B cell (primary cell): ENCODE data around the gene TLR3. TPM values are rescaled to one million over a fixed set of nuclear protein-coding genes. Genes with fewer than 3 reads are reported as not detected.

Experiments used
- ATAC-seq: fragments of 200-7000 bp; cut with Tn5 transposase; one replicate; pipeline ENCODE4 v1.10.0; 2021; ENCODE audit warnings: low read depth, mild to moderate bottlenecking, moderate number of reproducible peaks, moderate library complexity
- CTCF ChIA-PET: fragments of 350-600 bp; sonication (Branson Sonifier 250); formaldehyde crosslinking; loops from one replicate; lab custom pipeline; 2021; ENCODE audit warnings: antibody characterized with exemption, inconsistent platforms; lab: Charles Lee
- POLR2A ChIA-PET: fragments of 350-600 bp; sonication (Branson Sonifier 250); formaldehyde crosslinking; loops from one replicate; lab custom pipeline; 2021; ENCODE audit warnings: antibody characterized with exemption; lab: Charles Lee
- DNase-seq: peaks from one replicate; pipeline ENCODE4 v3.0.0; 2013
- H2AFZ ChIP-seq: 2 replicates; pipeline ENCODE4 v1.6.1; 2012; ENCODE audit warnings: mild to moderate bottlenecking, low read depth, low read length; ENCODE audit not compliant: insufficient read depth, poor library complexity, severe bottlenecking
- H3K27ac ChIP-seq, 2 donors: 1 replicate in 1 of 2; 2 replicates in 1 of 2; pipeline ENCODE4 v1.5.1; 2012 to 2013; ENCODE audit warnings: low read length in 2 of 2, mild to moderate bottlenecking in 2 of 2, moderate library complexity in 1 of 2
- H3K27me3 ChIP-seq, 4 experiments: fragments of 200-600 bp in 1 of 4; sonication (generic) in 1 of 4; replicated peaks in 1 of 4; 1 replicate in 2 of 4; 2 replicates in 2 of 4; pipeline versions ENCODE4 v1.6.1 to v1.7.0; 2013 to 2016; ENCODE audit warnings: low read length in 3 of 4, mild to moderate bottlenecking in 2 of 4, mixed read lengths in 1 of 4, moderate library complexity in 1 of 4; ENCODE audit not compliant: insufficient read depth in 4 of 4, control insufficient read depth in 3 of 4; ENCODE audit errors: control extremely low read depth in 1 of 4
- H3K36me3 ChIP-seq, 2 experiments: replicated peaks in 1 of 2; 1 replicate in 1 of 2; 2 replicates in 1 of 2; pipeline versions ENCODE4 v1.6.1 to v1.7.1; 2013; ENCODE audit warnings: low read length in 1 of 2; ENCODE audit not compliant: insufficient read depth in 2 of 2, control insufficient read depth in 1 of 2; ENCODE audit errors: control extremely low read depth in 1 of 2, extremely low read depth in 1 of 2
- H3K4me1 ChIP-seq, 2 donors: fragments of 200-600 bp in 1 of 2; sonication (generic) in 1 of 2; 1 replicate in 1 of 2; 2 replicates in 1 of 2; pipeline versions ENCODE4 v1.5.1 to v1.6.1; 2013 to 2017; ENCODE audit warnings: low read length in 2 of 2; ENCODE audit not compliant: control insufficient read depth in 2 of 2, insufficient read depth in 2 of 2
- H3K4me2 ChIP-seq: replicated peaks from 2 replicates; pipeline ENCODE3; 2012; ENCODE audit warnings: mild to moderate bottlenecking, low read depth, low read length; ENCODE audit not compliant: poor library complexity, severe bottlenecking
- H3K4me3 ChIP-seq, 5 experiments: fragments of 200-600 bp in 1 of 5; sonication (generic) in 1 of 5; 1 replicate in 3 of 5; 2 replicates in 2 of 5; pipeline versions ENCODE4 v1.5.1 to v1.7.0; 2011 to 2016; ENCODE audit warnings: low read length in 4 of 5, mild to moderate bottlenecking in 4 of 5, low read depth in 2 of 5, control low read depth in 1 of 5, moderate library complexity in 1 of 5; ENCODE audit not compliant: insufficient read depth in 1 of 5; ENCODE audit errors: control extremely low read depth in 1 of 5, extremely low read depth in 1 of 5
- H3K79me2 ChIP-seq: fragments of 200-600 bp; sonication (generic); one replicate; pipeline ENCODE4 v1.6.0; 2016; ENCODE audit warnings: low read length; ENCODE audit not compliant: control insufficient read depth, insufficient read depth
- H3K9ac ChIP-seq: fragments of 200-600 bp; sonication (generic); 2 replicates; pipeline ENCODE4 v1.6.1; 2017; ENCODE audit warnings: mild to moderate bottlenecking, low read length, moderate library complexity
- H3K9me3 ChIP-seq, 3 donors: one replicate each; pipeline versions ENCODE4 v1.6.1 to v1.7.1; 2013; ENCODE audit warnings: low read length in 2 of 3; ENCODE audit not compliant: control insufficient read depth in 2 of 3, insufficient read depth in 1 of 3; ENCODE audit errors: control extremely low read depth in 1 of 3
- H4K20me1 ChIP-seq: 2 replicates; pipeline ENCODE4 v1.6.0; 2012; ENCODE audit warnings: mild to moderate bottlenecking, low read length; ENCODE audit not compliant: insufficient read depth, control insufficient read depth, poor library complexity, severe bottlenecking
- H3K27ac Mint-ChIP-seq: one replicate; pipeline ENCODE4 v1.8.0; 2021; ENCODE audit warnings: mixed read lengths
- H3K27me3 Mint-ChIP-seq: one replicate; pipeline ENCODE4 v1.8.0; 2021; ENCODE audit warnings: mixed read lengths
- H3K4me1 Mint-ChIP-seq: one replicate; pipeline ENCODE4 v1.8.0; 2021; ENCODE audit warnings: mixed read lengths
- H3K4me3 Mint-ChIP-seq: one replicate; pipeline ENCODE4 v1.8.0; 2021; ENCODE audit warnings: mixed read lengths
- H3K9me3 Mint-ChIP-seq: one replicate; pipeline ENCODE4 v1.8.0; 2022; ENCODE audit warnings: mixed read lengths; ENCODE audit not compliant: insufficient read depth
- EZH2 ChIP-seq: IDR thresholded peaks from 2 replicates; pipeline ENCODE4 v1.6.1; 2012; ENCODE audit warnings: borderline replicate concordance, low read depth, mild to moderate bottlenecking, moderate library complexity, low read length; ENCODE audit not compliant: insufficient read depth, poor library complexity, severe bottlenecking
- WGBS: methylation state at CpG from one replicate; pipeline ENCODE4 v1.1.5; 2013; ENCODE audit warnings: missing lambda C conversion rate; ENCODE audit not compliant: insufficient coverage; 5-methylcytosine and 5-hydroxymethylcytosine counted together
- intact Hi-C: fragments of 100-400 bp; cut with micrococcal nuclease; formaldehyde crosslinking; loops from one replicate; pipeline ENCODE4 v1.10.0; 2022
- polyA plus RNA-seq: library from polyadenylated mRNA; depleted of rRNA; stranded (reverse); fragments of >200 nt; gene quantifications from 2 replicates; pipeline ENCODE4 v1.2.3, GENCODE V29; 2012
- total RNA-seq, 2 donors: library from RNA; stranded (reverse); fragments of 120-200 nt in 1 of 2; gene quantifications; 1 replicate in 1 of 2; 2 replicates in 1 of 2; pipeline versions ENCODE4 v1.2.3 to v1.2.4, GENCODE V29; 2013 to 2022
- TF ChIP-seq, protein P1 (sequence below): fragments of 200-600 bp; IDR thresholded peaks from one replicate; pipeline ENCODE4 v1.8.0; 2022; ENCODE audit warnings: antibody characterized with exemption, mild to moderate bottlenecking

TLR3 gene
- total and polyA plus RNA-seq, 2 donors (not counting 1 experiment from before 2014, with no cell fraction given): not detected

DNA sequence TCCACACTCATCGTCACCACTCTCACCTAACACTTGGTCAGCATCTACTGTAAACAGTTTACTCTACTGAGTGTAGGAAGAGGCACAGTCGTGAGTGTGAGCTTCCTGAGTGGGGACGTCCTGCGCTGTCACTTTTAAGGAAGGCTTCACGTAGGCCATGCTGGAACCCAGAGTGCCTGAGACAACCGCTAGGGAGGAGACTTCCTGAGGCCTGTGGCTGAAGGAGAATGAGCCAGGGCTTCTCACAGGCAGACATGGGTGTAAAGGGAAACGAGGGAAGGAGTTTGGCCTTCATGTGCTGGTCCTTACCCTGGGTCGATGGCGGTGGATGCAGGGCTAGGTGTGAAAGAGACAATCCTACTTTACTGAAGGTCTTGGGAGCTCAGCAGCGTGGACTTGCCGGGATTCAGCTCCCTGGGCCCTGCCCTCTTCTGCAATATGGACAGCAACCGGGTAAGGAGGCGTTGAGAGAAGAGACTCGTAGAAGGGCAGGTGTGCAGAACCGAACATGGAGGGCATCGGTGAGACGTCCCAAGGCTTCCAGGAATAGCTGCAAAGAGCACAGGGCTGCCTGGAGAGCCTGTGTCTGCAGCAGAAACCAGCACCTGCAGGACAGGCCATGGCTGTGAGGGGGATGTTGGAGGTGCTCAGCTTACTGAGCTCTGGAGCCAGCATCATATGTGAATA, 48.7 kb upstream of the TLR3 start:
- DNase-seq: no peak
- H3K27ac Mint-ChIP-seq: no peak overlapping the region

More for the DNA sequence above, 48.7 kb upstream of the TLR3 start:
- H3K4me1 ChIP-seq: no peaks in the 10 kb centered on the region
- H3K27ac ChIP-seq: no peak overlapping the region
- ChIA-PET POLR2A (no interaction called here), CTCF (interaction anchor here (2.0 kb wide), 1 partner anchor 379 kb away, joined by 8 read pairs; no protein-coding TSS in a partner anchor)
- ATAC-seq: no peak
- no peak overlapping the region for H3K9ac ChIP-seq
- Mint-ChIP-seq H3K9me3 (no peaks in the 10 kb centered on the region), H3K4me3 (no peak overlapping the region), H3K27me3 (peaks cover 55% of the 10 kb centered on the region), H3K4me1 (no peaks in the 10 kb centered on the region)
- no peaks in the 10 kb centered on the region for H4K20me1 ChIP-seq
- peaks cover 0 to 3% (median 0%) of the 10 kb centered on the region in 3 donors for H3K9me3 ChIP-seq
- no peak overlapping the region for H3K4me2 ChIP-seq
- TF ChIP-seq EZH2: no peak
- TF ChIP-seq, protein P1, sequence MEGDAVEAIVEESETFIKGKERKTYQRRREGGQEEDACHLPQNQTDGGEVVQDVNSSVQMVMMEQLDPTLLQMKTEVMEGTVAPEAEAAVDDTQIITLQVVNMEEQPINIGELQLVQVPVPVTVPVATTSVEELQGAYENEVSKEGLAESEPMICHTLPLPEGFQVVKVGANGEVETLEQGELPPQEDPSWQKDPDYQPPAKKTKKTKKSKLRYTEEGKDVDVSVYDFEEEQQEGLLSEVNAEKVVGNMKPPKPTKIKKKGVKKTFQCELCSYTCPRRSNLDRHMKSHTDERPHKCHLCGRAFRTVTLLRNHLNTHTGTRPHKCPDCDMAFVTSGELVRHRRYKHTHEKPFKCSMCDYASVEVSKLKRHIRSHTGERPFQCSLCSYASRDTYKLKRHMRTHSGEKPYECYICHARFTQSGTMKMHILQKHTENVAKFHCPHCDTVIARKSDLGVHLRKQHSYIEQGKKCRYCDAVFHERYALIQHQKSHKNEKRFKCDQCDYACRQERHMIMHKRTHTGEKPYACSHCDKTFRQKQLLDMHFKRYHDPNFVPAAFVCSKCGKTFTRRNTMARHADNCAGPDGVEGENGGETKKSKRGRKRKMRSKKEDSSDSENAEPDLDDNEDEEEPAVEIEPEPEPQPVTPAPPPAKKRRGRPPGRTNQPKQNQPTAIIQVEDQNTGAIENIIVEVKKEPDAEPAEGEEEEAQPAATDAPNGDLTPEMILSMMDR: no peak
- peaks cover 0 to 10% (median 0%) of the 10 kb centered on the region in 4 experiments for H3K27me3 ChIP-seq
- intact Hi-C loops: loop anchor here (5.0 kb wide), 1 partner anchor 378 kb away; no protein-coding TSS in a partner anchor
- WGBS: 93% methylated on average over 14 of the region's 17 CpGs
- H2AFZ ChIP-seq: no peak overlapping the region
- no peak overlapping the region for H3K4me3 ChIP-seq
- no peaks in the 10 kb centered on the region for H3K36me3 ChIP-seq
- H3K79me2 ChIP-seq: no peaks in the 10 kb centered on the region
